NCI-H345 treated with DMSO at 0.1 percent for 48 hours (cell line): Measurements from ENCODE around the gene TMEM107.
"Not testable (repeated sequence)": the region's sequence is repeated elsewhere in the genome, so short reads cannot be mapped to it uniquely, and the experiment has no call there.

ENCODE experiments used
- DNase-seq: peaks from one replicate; lab custom pipeline; 2025; ENCODE audit not compliant: unreplicated experiment; lab: John Stamatoyannopoulos, UW

The TMEM107 gene

GRCh38 chr17:8189711-8190477 is 13.7 kb upstream of the TMEM107 start, which contains the start of gene BORCS6:
Gene BORCS6 (minus strand): TSS chr17:8190180. CDS start chr17:8190140, 40 bp downstream.
- DNase-seq, result peak; percentile 90

DNA sequence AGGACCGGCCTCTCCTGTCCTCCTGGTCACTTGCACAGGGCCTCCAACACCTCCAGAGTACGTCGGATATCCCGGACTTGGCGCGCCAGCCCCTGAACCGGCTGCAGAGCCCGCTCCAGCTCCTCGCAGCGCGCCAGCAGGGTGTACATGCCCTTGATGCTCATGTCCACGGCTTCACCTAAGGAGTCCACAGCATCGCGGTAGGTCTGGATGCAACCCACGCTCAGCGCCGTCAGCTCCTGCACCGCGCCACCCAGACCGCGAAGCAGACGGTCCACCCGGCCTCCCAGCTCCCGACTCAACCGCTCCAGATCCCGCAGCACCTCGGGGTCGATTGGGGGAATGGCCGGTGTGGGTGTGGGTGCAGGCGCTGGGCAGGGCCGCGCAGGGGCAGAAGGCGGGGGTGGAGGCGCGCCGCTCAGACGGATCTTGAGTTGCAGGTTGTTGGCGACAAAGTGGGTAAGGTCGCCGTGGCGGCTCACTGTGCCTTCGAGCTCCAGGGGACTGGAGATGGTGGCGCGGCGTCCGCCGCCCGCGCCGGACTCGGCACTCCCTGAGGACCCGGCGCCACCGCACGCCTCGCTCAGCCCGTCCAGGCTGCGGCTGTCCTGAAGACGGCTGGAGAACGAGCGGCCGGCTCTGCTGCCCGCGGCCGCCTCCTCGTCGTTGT is 13.0 kb upstream of the TMEM107 start:
- no peak for DNase-seq

GRCh38 chr17:8188263-8188839 is 12.2 kb upstream of the TMEM107 start:
- DNase-seq, result no peak

GRCh38 chr17:8187517-8188262 is 11.5 kb upstream of the TMEM107 start:
- DNase-seq, result peak; percentile 87

DNA sequence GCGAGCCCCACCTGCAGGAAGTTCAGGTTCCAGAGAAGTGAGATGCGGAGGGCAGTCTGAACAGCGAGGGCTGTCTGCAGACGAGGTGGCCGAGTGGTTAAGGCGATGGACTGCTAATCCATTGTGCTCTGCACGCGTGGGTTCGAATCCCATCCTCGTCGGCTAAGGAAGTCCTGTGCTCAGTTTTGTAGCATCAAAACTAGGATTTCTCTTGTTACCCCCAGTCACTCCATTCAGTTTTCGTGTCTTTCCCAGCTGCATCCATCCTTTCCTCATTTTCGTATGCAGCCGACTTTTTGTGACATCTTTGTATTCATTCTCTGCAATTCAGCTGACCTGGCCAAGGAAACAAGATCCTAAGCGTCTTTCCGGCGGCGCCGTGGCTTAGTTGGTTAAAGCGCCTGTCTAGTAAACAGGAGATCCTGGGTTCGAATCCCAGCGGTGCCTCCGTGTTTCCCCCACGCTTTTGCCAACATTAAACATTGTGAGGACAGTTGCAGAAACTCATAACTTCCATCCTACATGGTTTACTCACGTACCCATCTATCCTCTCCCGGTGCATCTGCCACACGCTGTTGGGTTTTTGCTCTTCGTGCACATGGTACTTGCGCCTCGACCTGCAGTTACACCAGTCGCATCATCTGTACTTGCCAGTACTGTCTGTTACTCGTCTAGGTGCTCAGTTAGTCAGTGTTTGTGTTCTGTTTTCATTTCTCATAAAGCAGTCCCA is 10.8 kb upstream of the TMEM107 start:
- DNase-seq, result peak; percentile 71

GRCh38 chr17:8186446-8186786 is 10.2 kb upstream of the TMEM107 start:
- no peak for DNase-seq

DNA sequence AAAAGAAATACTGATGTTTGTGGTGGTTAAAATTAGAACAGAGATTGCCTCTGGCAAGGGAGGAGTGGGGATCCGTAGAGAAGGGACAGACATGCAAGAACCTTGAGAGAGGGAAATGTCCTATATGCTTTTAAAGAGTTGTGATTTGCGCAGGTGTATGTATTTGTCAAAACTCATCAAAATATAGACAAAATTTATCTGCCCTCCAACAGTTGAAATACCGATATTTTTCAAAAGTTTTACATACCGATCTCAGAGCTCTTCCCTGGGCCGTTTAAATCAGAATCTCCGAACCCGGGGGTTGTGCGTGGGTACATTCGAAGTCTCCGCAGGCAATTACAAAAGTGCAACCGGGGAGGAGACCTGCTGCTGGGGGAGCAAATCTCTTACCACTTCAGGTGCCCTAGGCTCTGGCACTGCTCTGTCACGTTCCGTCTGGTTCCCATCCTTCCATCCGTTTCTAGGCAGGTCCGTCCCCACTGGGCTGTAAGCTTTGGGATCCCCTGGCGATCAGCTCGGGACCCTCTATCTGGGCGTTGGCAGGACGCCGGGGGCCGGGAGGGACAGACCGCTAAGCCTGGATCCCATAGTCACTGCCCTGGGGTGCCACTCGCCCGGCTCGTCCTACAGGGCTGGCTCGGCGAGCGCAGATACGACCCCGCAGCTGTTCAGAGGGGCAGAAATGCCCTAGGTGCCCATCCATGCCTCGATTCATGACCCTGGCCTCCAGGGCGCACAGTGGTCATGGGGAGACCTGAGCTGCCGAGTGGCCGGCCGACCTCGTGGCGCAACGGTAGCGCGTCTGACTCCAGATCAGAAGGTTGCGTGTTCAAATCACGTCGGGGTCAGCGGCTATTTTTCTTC is 9.6 kb upstream of the TMEM107 start:
- peak; percentile 63 for DNase-seq

DNA sequence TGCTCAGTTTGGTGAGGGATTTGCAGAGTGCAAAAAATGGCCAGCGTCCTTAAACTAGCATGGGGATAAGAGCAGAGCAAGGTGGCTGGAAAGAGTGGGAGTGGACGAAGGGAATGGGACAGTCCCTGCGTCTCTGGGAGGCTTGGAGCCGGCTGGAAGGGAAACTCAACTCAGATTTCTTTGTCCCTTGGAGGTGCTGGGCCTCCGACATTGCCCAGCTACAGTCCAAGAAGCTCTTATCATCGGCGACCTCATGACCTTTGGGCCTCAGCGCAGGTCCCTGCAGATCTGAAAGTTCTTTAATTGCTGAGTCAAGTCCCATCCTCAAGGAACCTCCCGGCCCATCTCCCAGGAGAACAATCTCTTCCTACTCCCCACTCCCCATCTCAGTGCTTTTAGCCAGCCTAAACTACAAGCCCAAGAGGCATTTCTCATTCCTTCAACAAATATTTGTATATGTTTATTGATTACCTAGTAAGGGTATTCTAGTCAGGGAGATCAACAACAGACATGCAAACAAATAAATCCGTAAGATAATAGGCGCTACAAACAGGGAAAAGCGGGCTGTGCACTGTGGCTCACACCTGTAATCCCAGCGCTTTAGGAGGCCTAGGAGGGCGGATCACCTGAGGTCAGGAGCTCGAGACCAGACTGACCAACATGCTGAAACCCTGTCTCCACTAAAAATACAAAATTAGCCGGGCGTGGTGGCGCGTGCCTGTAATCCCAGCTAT is 985 bp upstream of the TMEM107 start:
- no peak for DNase-seq

- DNase-seq, result no peak
These were observed 384 bp downstream of the TMEM107 start for GRCh38 chr17:8175795-8176196.

GRCh38 chr17:8173871-8174322 is 2.3 kb downstream of the TMEM107 start:
- DNase-seq, result no peak

GRCh38 chr17:8173056-8173870 is 2.9 kb downstream of the TMEM107 start:
- peak; percentile 83 for DNase-seq

DNA sequence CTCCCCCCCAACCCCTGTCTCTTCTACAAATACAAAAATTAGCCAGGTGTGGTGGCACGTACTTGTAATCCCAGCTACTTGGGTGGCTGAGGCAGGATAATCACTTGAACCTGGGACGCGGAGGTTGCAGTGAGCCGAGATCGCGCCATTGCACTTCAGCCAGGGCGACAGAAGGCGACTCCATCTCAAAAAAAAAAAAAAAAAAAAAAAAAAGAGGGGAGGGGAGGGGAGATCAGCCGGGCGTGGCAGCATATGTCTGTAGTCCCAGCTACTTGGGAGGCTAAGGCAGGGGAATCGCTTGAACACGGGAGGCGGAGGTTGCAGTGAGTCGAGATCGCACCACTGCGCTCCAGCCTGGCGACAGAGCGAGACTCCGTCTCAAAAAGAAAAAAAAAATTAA is 6.0 kb downstream of the TMEM107 start:
- not testable (repeated sequence) for DNase-seq

GRCh38 chr17:8167526-8167925 is 8.7 kb downstream of the TMEM107 start:
- DNase-seq, result no peak

GRCh38 chr17:8166731-8167130 is 9.4 kb downstream of the TMEM107 start:
- DNase-seq, result no peak

- no peak for DNase-seq
These were observed 11.4 kb downstream of the TMEM107 start for GRCh38 chr17:8164815-8165131.

DNA sequence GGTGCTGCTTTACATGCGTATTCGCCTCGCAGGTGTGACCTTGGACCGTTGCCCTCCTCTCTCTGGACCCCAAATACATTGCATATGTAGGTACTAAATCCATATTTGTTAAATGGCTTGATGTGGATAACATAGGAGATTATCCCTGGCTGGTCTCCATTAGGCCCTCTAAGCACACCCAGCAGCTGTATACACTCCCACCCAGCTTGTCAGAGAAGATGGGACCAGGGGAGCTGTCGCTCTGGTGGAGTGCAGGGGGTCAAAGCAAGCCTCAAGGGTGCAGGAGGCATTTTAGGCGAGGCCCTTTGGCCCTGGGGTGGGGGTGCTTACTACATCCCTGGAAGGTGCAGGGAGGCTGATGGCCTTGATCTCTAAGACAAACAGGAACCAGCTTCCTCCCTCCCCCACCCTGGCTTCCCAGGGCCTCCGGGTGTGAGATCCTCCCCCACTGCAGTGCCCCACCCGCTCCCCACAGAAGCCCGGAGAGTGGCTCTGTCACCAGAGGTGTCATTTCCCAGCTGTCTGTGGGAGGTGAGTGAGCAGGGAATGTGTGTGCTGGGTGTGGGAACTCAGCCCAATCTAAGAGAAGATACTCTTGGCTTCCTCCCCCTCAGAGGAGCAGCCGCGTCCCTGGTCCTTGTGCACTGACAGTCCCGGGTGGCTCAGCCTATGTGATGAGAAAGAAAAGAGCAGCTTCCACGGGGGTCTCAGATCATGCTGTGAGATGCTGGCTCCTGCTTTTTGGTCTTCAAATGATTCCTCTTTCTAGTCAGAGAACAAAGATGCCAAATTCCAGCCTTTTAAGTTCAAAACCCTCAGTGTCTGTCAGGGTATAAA is 12.0 kb downstream of the TMEM107 start:
- no peak for DNase-seq
